DMS79 treated with DMSO at 0.1 percent for 48 hours (cell line): ENCODE measurements around the gene TNK1.
"Not testable (repeated sequence)": the region's sequence is repeated elsewhere in the genome, so short reads cannot be mapped to it uniquely, and the experiment has no call there.

Experiments
- DNase-seq: peaks from one replicate; lab custom pipeline; 2025; lab: John Stamatoyannopoulos, UW

TNK1 gene

DNA sequence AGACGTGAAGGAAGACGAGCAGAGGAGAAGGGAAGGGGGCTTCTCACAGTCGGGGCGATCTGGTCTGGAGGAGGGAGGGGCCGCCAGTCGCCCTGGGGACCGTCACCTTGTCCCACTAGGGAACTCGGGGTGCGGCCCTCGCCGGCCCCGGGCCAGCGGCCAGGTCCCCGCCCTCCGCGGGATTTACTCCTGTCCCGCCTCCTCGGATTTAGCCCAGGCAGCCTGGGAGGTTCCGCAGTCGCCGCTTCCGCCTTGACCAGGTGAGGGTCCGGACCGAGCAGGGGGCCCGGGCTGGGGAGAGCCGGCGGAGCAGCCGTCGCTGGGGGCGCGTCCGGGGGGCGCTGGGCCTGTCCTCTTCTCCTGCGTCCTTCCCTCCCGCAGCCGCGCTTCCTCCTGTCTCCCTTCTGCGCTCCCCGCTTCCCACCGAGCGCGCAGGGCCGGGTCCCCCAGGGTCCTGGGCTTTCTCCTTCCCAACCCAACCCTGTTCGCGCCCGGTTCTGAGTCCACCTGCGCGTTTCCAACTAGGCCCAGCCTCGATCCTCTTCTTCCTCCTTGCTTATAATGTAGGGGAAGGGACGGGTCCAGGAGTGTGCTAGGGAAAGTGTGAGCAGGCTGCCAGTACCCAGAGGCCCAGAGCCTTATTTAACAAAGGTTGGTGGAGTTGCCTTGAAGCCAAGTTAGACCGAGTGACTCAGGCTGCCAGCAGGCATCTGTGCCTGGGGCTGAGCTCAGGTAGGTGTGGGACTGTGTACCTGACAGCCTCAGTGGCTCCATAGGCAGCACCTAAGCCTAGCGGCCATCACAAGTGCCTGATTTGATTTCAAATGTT is at the start of gene TNK1:
TSS of gene TNK1 (plus strand) at position 235 of the 829 bp plus-strand sequence. CDS start 1,838 bp downstream, outside the sequence.
- peak; percentile 44 for DNase-seq

DNA sequence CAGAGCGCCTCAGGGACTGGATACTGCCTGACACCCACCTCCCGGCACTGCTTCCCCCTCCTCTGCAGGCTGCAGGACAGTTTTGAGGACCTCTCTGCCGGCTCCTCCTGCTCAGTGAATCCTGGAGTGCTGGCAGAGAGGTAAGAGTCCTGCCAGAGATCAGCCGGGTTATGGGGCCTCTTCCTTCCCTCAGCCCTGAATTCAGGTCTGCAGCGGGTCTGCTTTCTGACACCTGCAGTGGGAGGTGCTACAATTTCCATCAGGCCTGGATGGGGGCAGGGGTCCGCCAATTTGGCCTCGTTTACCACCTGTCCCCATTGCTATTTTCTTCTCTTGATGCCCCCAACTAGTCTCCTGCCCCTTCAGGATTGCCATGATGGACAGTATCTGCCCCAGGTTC is 48.8 kb upstream of the TNK1 start:
- DNase-seq = no peak

DNA sequence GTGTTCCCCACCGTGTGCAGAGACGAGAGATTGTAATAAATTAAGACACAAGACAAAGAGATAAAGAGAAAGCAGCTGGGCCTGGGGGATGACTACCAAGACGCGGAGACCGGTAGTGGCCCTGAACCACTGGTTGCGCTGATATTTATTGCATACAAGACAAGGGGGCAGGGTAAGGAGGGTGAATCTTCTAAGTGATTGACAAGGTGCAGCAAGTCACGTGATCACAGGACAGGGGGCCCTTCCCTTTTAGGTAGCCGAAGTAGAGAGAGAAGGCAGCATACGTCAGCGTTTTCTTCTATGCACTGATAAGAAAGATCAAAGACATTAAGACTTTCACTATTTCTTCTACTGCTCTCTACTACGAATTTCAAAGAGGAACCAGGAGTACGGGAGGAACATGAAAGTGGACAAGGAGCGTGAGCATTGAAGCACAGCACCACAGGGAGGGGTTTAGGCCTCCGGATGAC is 48.3 kb upstream of the TNK1 start:
- not testable (repeated sequence) for DNase-seq

DNA sequence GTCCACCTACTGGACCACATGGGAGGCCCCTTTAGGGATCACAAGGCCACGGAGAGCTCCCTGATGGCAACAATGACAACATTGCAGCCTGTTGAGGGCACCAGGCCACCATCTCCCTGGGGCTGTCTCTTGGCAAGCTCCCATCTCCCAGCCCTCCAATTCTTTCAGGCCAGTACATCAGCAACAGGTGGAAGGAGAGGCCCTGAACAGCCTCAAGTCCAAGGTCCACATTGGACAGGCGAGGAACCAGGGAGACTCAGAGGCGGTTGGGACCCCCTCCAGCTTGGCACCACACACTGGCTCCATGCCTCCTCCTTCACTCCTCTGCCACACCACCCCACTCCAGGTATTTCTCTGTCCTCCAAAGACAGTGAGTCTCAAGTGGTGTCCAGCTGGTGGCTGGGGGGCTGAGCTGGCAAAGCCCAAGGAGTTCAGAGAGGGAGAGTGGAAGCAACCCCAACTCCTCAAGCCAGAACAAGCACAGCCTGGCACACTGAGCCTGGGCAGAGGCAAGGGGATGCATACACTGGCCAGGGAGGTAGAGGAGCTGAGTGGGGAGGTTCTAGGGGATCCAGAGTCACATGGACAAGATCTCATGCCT is 45.9 kb upstream of the TNK1 start:
- no peak for DNase-seq

DNA sequence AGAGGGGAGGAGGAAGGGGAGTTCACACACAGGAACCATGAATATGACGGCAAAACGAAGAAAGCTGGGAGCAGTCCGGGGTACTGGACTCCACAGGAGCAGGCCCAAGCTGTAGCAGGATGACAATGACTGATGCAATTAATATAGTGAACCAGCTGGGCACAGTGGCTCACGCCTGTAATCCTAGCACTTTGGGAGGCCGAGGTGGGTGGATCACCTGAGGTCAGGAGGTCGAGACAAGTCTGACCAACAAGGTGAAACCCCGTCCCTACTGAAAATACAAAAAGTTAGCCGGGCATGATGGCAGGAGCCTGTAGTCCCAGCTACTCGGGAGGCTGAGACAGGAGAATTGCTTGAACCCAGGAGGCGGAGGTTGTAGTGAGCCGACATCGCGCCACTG is 45.1 kb upstream of the TNK1 start:
- DNase-seq = not testable (repeated sequence)

DNA sequence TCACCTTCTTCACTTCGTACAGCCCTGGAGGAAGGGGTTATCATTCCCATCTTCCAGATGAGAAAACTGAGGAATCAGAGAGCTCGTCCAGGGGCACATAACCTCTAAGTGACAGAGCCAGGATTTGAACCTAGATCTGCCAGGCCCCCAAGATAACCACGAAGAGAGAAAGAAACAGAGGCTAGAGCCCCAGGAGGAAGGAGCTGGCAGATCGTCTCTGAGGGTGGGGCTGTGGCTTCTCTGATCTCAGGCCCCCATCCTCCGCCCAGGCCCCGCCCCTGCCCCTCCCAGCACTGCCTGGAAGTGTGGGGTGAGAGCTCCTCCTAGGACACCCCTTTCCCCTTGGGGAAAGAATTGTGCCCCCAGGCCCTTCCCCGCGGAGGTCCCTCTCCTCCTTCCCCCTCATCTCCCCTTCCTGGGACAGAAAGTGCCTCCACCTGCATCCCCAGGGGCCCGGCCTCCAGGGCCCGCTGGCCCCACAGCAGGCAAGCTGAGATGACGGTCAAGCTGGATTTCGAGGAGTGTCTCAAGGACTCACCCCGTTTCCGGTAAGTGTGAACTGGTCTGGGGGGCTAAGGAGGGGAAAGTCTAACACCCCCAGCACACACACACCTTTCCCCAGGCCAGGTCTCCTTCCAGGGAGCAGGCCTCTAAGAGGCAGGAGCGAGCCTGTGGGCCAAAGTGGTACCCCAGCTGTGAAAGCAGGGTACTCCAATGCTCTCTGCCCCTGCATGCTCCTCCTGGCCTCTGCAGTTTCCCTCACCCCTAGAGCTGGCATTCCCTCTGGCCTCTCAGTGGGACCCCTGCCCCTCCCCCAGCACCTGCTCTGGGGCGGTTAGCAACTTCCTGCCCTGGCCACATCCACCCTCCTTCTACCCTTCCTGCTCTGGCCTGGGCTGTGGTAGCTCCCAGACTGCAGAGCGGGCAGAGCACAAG is 44.4 kb upstream of the TNK1 start, which contains the start of gene ACAP1:
TSS of gene ACAP1 (plus strand) at position 290 of the 936 bp plus-strand sequence. CDS start at position 496, 206 bp downstream.
- DNase-seq = no peak

DNA sequence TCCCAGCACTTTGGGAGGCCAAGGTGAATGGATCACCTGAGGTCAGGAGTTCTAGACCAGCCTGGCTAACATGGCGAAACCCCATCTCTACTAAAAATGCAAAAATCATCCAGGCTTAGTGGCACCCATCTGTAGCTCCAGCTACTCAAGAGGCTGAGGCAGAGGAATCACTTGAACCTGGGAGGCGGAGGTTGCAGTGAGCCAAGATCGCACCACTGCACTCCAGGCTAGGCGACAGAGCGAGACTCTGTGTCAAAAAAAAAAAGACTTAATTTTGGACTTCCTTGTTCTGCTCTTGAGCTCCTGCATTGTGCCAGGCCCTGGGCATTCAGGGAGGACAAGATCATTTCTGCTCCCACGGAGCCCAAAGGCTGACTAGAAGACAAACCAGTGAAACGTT is 43.3 kb upstream of the TNK1 start:
- DNase-seq = not testable (repeated sequence)

DNA sequence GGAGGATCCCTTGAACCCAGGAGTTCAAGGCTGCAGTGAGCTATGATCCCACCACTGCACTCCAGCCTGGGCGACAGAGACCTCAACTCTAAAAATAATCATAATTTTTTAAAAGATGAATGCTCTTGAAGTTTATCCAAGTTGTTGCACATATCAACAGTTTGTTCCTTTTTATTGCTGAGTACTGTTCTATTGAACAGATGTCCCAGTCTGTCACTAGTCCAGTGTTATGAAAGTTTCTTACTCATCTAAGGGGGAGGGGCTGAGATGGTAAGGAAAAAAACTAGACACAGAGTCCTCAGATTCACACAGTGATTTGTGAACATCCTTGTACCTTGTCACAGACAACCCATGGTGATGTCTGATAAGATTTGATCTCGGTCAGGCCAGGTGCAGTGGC is 40.7 kb upstream of the TNK1 start:
- DNase-seq = no peak

DNA sequence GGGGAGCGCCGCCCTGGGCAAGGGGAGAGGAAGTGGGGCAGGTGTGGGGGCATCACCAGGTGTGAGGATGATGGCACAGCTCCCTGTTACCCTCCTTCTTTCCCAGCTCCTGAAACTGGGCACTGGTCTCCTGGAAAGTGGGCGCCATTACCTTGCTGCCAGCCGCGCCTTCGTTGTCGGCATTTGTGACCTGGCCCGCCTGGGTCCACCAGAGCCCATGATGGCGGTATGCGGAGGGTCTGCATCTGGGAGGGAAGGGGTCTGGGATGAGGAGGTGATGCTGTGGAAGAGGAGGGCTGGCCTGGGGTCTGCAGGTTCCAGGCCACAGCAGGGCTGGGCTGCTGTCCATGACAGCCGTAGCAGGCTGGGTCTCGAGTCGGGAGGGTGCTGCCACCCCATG is 39.0 kb upstream of the TNK1 start:
- no peak for DNase-seq

DNA sequence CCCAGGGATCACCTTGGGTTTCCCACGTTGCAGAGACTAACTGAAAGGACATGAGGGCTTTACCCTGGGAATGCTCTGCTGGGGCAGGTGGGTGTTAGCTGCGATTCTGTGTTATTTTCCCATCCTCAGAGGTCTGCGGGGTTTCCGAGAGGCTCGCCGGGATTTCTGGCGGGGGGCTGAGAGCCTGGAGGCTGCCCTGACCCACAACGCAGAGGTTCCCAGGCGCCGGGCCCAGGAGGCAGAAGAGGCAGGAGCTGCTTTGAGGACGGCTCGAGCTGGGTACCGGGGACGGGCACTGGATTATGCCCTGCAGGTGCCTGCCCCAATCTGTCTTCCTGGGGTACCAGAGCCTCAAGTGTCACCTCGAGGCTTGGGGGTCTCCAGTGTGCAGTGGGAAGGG is 37.6 kb upstream of the TNK1 start:
- no peak for DNase-seq

DNA sequence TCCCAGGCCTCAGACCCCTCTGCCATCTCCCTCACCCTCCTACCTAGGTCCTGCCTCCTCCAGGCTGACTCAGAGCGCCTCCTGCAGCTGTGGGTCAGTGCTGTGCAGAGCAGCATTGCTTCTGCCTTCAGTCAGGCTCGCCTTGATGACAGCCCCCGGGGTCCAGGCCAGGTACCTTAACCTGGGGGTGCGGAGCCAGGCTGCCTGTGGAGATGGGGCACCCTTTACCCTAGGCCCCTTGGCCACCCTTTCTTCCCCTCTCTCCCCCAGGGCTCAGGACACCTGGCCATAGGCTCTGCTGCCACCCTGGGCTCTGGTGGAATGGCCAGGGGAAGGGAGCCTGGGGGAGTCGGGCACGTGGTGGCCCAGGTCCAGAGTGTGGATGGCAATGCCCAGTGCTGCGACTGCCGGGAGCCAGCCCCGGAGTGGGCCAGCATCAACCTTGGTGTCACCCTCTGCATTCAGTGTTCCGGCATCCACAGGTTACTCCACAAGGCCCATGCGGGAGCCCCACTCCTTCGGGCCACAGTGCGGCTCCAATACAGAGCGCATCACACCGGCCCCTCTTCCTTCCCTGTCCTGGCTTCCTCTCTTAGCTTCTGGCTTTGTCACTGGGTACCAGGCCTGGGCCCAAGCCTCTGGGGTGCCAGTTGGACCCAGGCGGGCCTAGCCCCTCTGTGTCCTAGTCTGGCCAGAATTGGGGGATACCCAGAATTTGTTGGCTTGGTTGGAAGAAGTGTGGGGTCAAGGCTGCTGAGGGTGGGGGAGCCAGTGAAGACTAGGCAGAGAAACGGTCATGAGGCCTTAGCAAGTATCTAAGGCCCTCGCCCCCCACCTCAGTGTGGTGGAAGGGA is 33.9 kb upstream of the TNK1 start:
- no peak for DNase-seq

DNA sequence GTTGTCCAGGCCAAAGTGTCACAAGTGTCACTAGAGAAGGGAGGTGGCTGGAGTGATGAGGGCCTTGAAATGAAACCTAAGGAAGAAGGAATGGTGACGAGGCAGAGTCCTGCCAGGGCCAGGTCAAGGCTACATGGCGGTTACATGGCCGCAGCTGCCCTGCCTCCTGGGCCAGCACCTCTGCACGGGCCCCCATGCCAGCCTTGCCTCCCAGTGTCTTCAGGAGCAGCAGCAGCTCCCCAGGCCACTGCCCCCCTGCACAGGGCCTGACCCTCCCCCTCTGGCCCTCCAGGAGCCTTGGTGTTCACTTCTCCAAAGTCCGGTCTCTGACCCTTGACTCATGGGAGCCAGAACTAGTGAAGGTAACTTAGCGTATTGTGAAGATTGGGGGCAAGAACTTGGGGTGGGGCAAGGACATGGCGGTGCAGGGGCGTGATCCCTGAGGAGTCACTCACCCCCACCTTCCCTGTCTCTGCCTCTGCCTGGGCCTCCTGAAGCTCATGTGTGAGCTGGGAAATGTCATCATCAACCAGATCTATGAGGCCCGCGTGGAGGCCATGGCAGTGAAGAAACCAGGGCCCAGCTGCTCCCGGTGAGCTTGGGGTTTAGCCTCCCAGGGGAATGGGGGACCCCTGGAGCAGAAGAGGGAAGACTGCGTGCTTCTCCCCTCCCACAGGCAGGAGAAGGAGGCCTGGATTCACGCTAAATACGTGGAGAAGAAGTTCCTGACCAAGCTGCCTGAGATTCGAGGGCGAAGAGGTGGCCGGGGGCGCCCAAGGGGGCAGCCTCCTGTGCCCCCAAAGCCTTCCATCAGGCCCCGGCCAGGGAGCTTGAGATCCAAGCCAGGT is 33.0 kb upstream of the TNK1 start:
- DNase-seq = no peak

DNA sequence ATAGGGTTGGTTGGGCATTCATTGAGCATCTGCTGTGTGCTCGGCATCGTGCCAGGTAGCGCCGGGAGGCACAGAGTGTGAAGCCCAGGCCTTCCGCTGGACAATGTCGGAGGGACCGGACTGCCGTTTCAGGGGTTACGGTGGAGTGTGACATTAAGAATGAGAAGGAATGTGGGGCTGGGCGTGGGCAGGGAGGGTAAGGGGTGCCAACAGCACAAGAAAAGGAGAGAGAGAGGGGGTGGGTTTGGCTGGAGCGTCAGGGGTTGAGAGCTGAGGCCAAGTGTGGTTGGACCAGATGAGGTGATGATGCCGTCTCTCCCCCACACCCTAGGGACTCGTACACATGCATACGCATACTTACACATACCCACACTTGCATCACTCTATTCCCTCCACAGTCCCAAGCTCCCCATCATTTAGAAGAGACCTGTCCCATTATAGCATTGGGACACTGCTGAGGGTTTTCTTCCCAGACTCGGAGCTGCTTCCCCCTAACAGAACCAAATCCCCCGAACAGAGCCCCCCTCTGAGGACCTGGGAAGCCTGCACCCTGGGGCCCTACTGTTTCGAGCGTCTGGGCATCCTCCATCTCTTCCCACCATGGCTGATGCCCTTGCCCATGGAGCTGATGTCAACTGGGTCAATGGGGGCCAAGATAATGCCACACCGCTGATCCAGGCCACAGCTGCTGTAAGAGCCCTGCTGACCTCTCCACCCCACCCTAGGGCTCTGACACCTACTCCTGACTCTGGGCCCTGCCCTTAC is 32.2 kb upstream of the TNK1 start:
- DNase-seq = no peak

DNA sequence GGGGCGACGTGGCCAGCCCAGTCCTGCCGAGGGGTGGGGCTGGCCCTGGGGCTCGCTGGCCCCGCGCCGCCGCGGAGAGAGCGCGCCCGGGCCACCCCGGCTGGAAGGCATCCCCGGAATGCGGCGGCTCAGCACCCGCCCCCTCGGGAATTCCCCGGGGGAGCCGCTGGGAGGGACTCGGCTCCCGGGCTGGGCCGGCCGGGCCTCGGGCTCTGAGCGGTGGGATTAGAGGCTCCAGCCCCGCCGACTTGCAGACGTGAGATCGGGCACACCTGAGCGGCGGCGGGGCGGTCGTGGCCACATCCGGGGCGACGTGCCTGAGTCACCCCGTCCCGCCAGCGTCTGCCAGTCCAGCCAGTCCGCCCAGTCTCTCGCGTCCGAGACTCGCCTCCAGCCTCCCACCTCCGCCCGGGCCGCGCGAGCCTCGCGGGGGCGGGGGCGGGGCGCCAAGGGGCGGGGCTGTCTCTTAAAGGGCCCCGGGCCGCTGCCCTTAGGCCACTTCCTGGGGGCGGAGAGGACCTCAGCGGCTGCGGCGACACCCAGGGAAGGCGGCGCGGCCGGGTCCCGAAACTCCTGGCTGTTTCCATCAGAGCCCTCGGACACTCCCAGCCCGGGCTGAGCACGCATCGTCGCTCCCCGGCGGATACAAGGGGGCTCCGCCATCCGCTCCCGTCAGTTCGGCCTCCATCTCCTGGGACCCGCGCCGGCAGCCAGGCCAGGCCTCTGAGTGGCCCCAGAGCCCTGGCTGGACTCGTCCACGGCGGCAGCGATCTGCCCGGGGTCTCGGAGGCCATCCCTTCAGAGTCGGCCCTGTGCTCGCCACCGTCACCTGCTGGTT is 29.0 kb upstream of the TNK1 start, which contains the start of gene KCTD11:
TSS of gene KCTD11 (plus strand) at position 498 of the 838 bp plus-strand sequence.
- peak; percentile 42 for DNase-seq

DNA sequence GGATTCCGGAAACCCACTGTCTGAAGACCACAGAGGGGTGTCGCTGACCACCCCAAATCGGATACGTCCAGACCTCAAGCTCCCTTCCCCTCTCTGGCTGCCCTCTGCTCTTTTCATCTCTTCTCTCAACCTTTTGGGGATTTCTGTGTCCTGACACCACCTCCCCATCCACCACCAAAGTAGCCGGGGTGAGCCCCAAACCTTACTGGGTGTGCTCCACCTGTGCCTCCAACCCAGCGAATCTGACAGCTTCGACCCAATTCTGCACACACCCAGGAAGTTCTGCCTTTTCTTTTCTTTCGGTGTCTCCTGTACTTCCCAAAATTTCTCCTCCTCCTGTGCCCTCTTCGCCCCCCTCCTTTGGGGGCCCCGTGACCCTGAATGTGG is 28.4 kb upstream of the TNK1 start:
- no peak for DNase-seq

DNA sequence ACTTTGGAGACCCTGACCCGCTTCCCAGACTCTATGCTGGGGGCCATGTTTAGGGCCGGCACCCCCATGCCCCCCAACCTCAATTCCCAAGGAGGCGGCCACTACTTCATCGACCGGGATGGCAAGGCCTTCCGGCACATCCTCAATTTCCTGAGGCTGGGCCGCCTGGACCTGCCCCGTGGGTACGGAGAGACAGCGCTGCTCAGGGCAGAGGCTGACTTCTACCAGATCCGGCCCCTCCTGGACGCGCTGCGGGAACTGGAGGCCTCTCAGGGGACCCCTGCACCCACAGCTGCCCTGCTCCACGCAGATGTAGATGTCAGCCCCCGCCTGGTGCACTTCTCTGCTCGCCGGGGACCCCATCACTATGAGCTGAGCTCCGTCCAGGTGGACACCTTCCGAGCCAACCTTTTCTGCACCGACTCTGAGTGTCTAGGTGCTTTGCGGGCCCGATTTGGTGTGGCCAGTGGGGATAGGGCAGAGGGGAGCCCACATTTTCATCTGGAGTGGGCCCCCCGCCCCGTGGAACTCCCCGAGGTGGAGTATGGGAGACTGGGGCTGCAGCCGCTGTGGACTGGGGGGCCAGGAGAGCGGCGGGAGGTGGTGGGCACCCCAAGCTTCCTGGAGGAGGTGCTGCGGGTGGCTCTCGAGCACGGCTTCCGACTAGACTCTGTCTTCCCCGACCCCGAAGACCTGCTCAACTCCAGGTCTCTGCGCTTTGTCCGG is 27.8 kb upstream of the TNK1 start:
- DNase-seq = no peak

DNA sequence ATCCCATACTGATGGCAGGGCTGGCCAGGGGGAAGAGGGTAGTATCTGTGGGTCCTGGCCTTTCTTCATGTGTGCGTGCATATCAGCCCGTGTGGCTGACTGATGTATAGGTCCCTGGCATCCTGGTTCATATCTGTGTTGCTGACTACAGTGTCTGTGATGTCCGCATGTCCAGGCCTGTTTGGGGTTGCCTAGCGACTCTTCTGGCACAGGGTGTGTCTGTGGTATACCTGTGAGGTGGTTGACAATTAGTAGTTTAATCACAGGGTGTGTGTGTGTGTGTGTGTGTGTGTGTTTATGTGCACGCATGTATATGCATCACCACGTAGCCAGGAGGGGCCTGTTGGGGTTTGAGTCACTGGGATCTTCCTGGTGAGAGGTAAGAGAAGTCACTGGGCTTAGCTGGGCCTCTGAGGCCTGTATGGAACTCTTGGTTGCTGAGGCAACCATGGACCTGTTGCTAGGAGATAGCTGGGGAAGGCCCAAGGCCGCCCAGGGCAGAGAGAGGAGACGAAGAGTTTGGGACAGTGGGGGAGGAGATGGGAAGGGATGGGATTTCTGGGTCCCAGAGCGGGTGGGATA is 26.5 kb upstream of the TNK1 start:
- peak; percentile 12 for DNase-seq

DNA sequence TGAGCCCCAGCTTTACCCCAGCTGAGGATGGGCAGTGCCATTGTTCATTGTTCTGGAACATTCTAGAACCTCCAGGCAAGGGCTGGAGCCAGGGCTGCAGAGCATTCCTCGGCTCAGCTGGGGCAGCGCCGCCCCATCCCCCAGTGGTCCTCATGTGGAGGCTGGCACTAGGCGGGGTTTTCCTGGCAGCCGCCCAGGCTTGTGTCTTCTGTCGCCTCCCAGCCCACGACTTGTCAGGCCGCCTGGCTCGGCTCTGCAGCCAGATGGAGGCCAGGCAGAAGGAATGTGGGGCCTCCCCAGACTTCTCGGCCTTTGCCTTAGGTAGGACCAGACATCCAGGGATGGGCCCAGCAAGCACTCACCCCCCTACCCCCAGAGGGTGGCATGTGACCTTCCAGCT is 25.8 kb upstream of the TNK1 start, which contains the start of gene TMEM95:
TSS of gene TMEM95 (plus strand) at position 104 of the 400 bp plus-strand sequence. CDS start at position 153, 49 bp downstream.
- no peak for DNase-seq
